SK-N-SH treated with all-trans-retinoic acid at 6 μM for 48 hours (cell line): ENCODE results near the gene TAOK3.
"Not testable (repeated sequence)": the region's sequence is repeated elsewhere in the genome, so short reads cannot be mapped to it uniquely, and the experiment has no call there.

ENCODE experiments used
- ATAC-seq: fragments of 200-7000 bp; cut with Tn5 transposase; 3 replicates; pipeline ENCODE4 v1.9.1; 2020; ENCODE audit warnings: mild to moderate bottlenecking, moderate library complexity
- ARNTL ChIP-seq: fragments of 450-650 bp; formaldehyde crosslinking; IDR thresholded peaks from 2 replicates; pipeline ENCODE4 v1.5.0; 2020; ENCODE audit warnings: low read depth, mild to moderate bottlenecking, moderate library complexity, borderline replicate concordance
- CREB5 ChIP-seq: fragments of 250-450 bp; sonication (Bioruptor Pico); IDR thresholded peaks from 2 replicates; pipeline ENCODE4 v1.5.1; 2020; ENCODE audit warnings: low read depth, mild to moderate bottlenecking, moderate library complexity
- CSDC2 ChIP-seq: fragments of 250-450 bp; sonication (Bioruptor Pico); IDR thresholded peaks from 2 replicates; pipeline ENCODE4 v1.5.0; 2020; ENCODE audit warnings: mild to moderate bottlenecking, moderate library complexity
- ESRRG ChIP-seq: fragments of 250-450 bp; sonication (Bioruptor Pico); IDR thresholded peaks from 2 replicates; pipeline ENCODE4 v1.6.1; 2021; ENCODE audit warnings: mild to moderate bottlenecking
- GLIS3 ChIP-seq: fragments of 250-450 bp; sonication (Bioruptor Pico); IDR thresholded peaks from 2 replicates; pipeline ENCODE4 v1.5.0; 2020; ENCODE audit warnings: mild to moderate bottlenecking, moderate library complexity
- ISL1 ChIP-seq: fragments of 250-450 bp; sonication (Bioruptor Pico); IDR thresholded peaks from 2 replicates; pipeline ENCODE4 v2.1.2; 2022; ENCODE audit warnings: mild to moderate bottlenecking, moderate library complexity
- OSR1 ChIP-seq: fragments of 250-450 bp; sonication (Bioruptor Pico); IDR thresholded peaks from 2 replicates; pipeline ENCODE4 v1.8.0; 2022; ENCODE audit warnings: moderate library complexity, mild to moderate bottlenecking, inconsistent platforms
- PATZ1 ChIP-seq: fragments of 250-450 bp; sonication (Bioruptor Pico); IDR thresholded peaks from 2 replicates; pipeline ENCODE4 v1.8.0; 2020; ENCODE audit warnings: mild to moderate bottlenecking, moderate library complexity, borderline replicate concordance
- POU6F1 ChIP-seq: fragments of 250-450 bp; sonication (Bioruptor Pico); IDR thresholded peaks from 2 replicates; pipeline ENCODE4 v1.8.0; 2021; ENCODE audit warnings: low read depth, mild to moderate bottlenecking, moderate library complexity, borderline replicate concordance
- PPARA ChIP-seq: fragments of 250-450 bp; sonication (Bioruptor Pico); IDR thresholded peaks from 2 replicates; pipeline ENCODE4 v1.5.0; 2020; ENCODE audit warnings: mild to moderate bottlenecking, borderline replicate concordance
- RARB ChIP-seq: fragments of 250-450 bp; sonication (Bioruptor Pico); IDR thresholded peaks from 2 replicates; pipeline ENCODE4 v1.8.0; 2021; ENCODE audit warnings: mild to moderate bottlenecking, moderate library complexity
- TCF4 ChIP-seq: fragments of 250-450 bp; sonication (Bioruptor Pico); IDR thresholded peaks from 2 replicates; pipeline ENCODE4 v1.8.0; 2021; ENCODE audit warnings: mild to moderate bottlenecking, moderate library complexity, borderline replicate concordance
- TOX ChIP-seq: fragments of 250-450 bp; sonication (Bioruptor Pico); IDR thresholded peaks from 2 replicates; pipeline ENCODE4 v1.8.0; 2021; ENCODE audit warnings: mild to moderate bottlenecking, moderate library complexity, borderline replicate concordance
- TSHZ2 ChIP-seq: fragments of 250-450 bp; sonication (Bioruptor Pico); IDR thresholded peaks from 2 replicates; pipeline ENCODE4 v1.5.0; 2020; ENCODE audit warnings: mild to moderate bottlenecking, moderate library complexity
- ZC3H10 ChIP-seq: fragments of 250-450 bp; sonication (Bioruptor Pico); IDR thresholded peaks from 2 replicates; pipeline ENCODE4 v1.5.1; 2021; ENCODE audit warnings: mild to moderate bottlenecking, moderate library complexity
- ZFP3 ChIP-seq: fragments of 250-450 bp; sonication (Bioruptor Pico); IDR thresholded peaks from 2 replicates; pipeline ENCODE4 v1.5.0; 2020; ENCODE audit warnings: mild to moderate bottlenecking, moderate library complexity
- ZFP30 ChIP-seq: fragments of 450-650 bp; formaldehyde crosslinking; IDR thresholded peaks from 2 replicates; pipeline ENCODE4 v1.5.0; 2022; ENCODE audit warnings: mild to moderate bottlenecking, moderate library complexity
- ZNF565 ChIP-seq: fragments of 450-650 bp; formaldehyde crosslinking; conservative IDR thresholded peaks from 2 replicates; pipeline ENCODE4 v1.5.0; 2020; ENCODE audit warnings: low read depth, mild to moderate bottlenecking, moderate library complexity
- ZNF70 ChIP-seq: fragments of 450-650 bp; formaldehyde crosslinking; IDR thresholded peaks from 2 replicates; pipeline ENCODE4 v1.5.0; 2020; ENCODE audit warnings: mild to moderate bottlenecking, moderate library complexity
- ZNF8 ChIP-seq: fragments of 450-650 bp; formaldehyde crosslinking; IDR thresholded peaks from 2 replicates; pipeline ENCODE4 v1.5.0; 2020; ENCODE audit warnings: mild to moderate bottlenecking, moderate library complexity

TAOK3 gene

GRCh38 chr12:118271183-118271582 is 101.5 kb downstream of the TAOK3 start:
- no peak for ATAC-seq
- TF ChIP-seq ZNF70 (CRISPR knock-in tag) (no peak), ZFP30 (CRISPR knock-in tag) (no peak), ISL1 (no peak), TCF4 (CRISPR knock-in tag) (no peak), ZNF565 (no peak), CREB5 (CRISPR knock-in tag) (no peak), ARNTL (CRISPR knock-in tag) (no peak)

GRCh38 chr12:118269806-118270205 is 102.9 kb downstream of the TAOK3 start:
- no peak for ATAC-seq
- no peak for TF ChIP-seq CREB5 (CRISPR knock-in tag)
- TF ChIP-seq ESRRG (CRISPR knock-in tag) = no peak
- TF ChIP-seq, all 23 proteins: peak for 0

- TF ChIP-seq ESRRG (CRISPR knock-in tag) = no peak
- no peak for TF ChIP-seq ARNTL (CRISPR knock-in tag)
- TF ChIP-seq OSR1 (CRISPR knock-in tag) = no peak
- no peak for TF ChIP-seq TOX (CRISPR knock-in tag)
- TF ChIP-seq ZC3H10 (CRISPR knock-in tag) = no peak
- TF ChIP-seq GLIS3 (CRISPR knock-in tag) = no peak
- TF ChIP-seq, all 23 proteins: peak for 0
- no peak for ATAC-seq
Observed at GRCh38 chr12:118259079-118259478, 113.6 kb downstream of the TAOK3 start.

GRCh38 chr12:118256352-118256751 is 116.4 kb downstream of the TAOK3 start:
- TF ChIP-seq ZNF8 (CRISPR knock-in tag) = peak; percentile 97
- no peak for TF ChIP-seq TSHZ2
- TF ChIP-seq ZNF565 = no peak
- TF ChIP-seq, all 23 proteins: peak for 1
- ATAC-seq = no peak

- TF ChIP-seq ESRRG (CRISPR knock-in tag) (no peak), PPARA (CRISPR knock-in tag) (no peak), ZNF8 (CRISPR knock-in tag) (no peak), POU6F1 (no peak), ISL1 (no peak), ZC3H10 (CRISPR knock-in tag) (no peak), ZFP3 (no peak), CSDC2 (no peak), PATZ1 (CRISPR knock-in tag) (no peak), RARB (no peak), ARNTL (CRISPR knock-in tag) (no peak), ZNF70 (CRISPR knock-in tag) (no peak), TOX (CRISPR knock-in tag) (no peak), GLIS3 (CRISPR knock-in tag) (no peak), TSHZ2 (no peak)
- no peak for ATAC-seq
Observed at GRCh38 chr12:118249547-118249946, 123.2 kb downstream of the TAOK3 start.

GRCh38 chr12:118245886-118246285 is 126.8 kb downstream of the TAOK3 start:
- not testable (repeated sequence) for ATAC-seq
